H1 (cell line): ENCODE measurements around the gene TBX5. TPM values are rescaled to one million over a fixed set of nuclear protein-coding genes. Genes with fewer than 3 reads are reported as not detected.

ENCODE experiments used
- CTCF ChIA-PET: fragments of 300-600 bp; sonication (Branson Sonifier 250); formaldehyde crosslinking; loops from one replicate; lab custom pipeline; 2021; ENCODE audit not compliant: partially characterized antibody; lab: Charles Lee
- POLR2A ChIA-PET: fragments of 300-600 bp; sonication (Branson Sonifier 250); formaldehyde crosslinking; loops from one replicate; lab custom pipeline; 2021; ENCODE audit warnings: inconsistent platforms; ENCODE audit not compliant: partially characterized antibody; lab: Charles Lee
- DNase-seq, 2 experiments: peaks; one replicate each; pipeline versions ENCODE4 v3.0.0 to v3.0.0-alpha.2; 2010 to 2022; ENCODE audit warnings: low spot score in 2 of 2, low read depth in 1 of 2, mixed read lengths in 1 of 2
- FAIRE-seq: peaks from 2 replicates; lab custom pipeline; 2011; peaks lifted over from hg19 to GRCh38; lab: Jason Lieb, UNC
- H2AFZ ChIP-seq: 2 replicates; pipeline ENCODE4 v1.8.1; 2012; ENCODE audit warnings: low read length, inconsistent platforms
- H2AK5ac ChIP-seq: 2 replicates; pipeline ENCODE4 v1.6.1; 2013; ENCODE audit warnings: low read depth, low read length
- H2BK120ac ChIP-seq: replicated peaks from 2 replicates; pipeline ENCODE3; 2013; ENCODE audit warnings: low read depth, low read length, inconsistent platforms
- H2BK12ac ChIP-seq: 2 replicates; pipeline ENCODE4 v1.6.1; 2013; ENCODE audit warnings: low read depth, low read length
- H2BK15ac ChIP-seq: 2 replicates; pipeline ENCODE4 v1.6.1; 2013; ENCODE audit warnings: low read length
- H2BK20ac ChIP-seq: 2 replicates; pipeline ENCODE4 v1.6.1; 2013; ENCODE audit warnings: low read length
- H2BK5ac ChIP-seq: 2 replicates; pipeline ENCODE4 v1.6.1; 2013; ENCODE audit warnings: low read depth, low read length
- H3K14ac ChIP-seq: 2 replicates; pipeline ENCODE4 v1.6.1; 2013; ENCODE audit warnings: inconsistent platforms; ENCODE audit not compliant: insufficient read length
- H3K18ac ChIP-seq: 2 replicates; pipeline ENCODE4 v1.6.1; 2013; ENCODE audit warnings: low read length; ENCODE audit errors: extremely low read depth
- H3K23ac ChIP-seq: 2 replicates; pipeline ENCODE4 v1.6.1; 2013; ENCODE audit warnings: inconsistent platforms; ENCODE audit not compliant: insufficient read length
- H3K23me2 ChIP-seq: 2 replicates; pipeline ENCODE4 v1.6.1; 2013; ENCODE audit warnings: low read depth, low read length
- H3K27ac ChIP-seq: 2 replicates; pipeline ENCODE4 v1.6.1; 2011; ENCODE audit warnings: low read depth, low read length, inconsistent platforms
- H3K27me3 ChIP-seq, 4 experiments: replicated peaks in 1 of 4; 1 replicate in 1 of 4; 2 replicates in 3 of 4; pipeline versions ENCODE4 v1.6.1 to v1.8.1; 2011 to 2013; ENCODE audit warnings: low read length in 3 of 4, mild to moderate bottlenecking in 3 of 4, inconsistent platforms in 2 of 4, mixed read lengths in 2 of 4, moderate library complexity in 1 of 4; ENCODE audit not compliant: control insufficient read depth in 3 of 4, insufficient read depth in 3 of 4; ENCODE audit errors: extremely low read depth in 1 of 4
- H3K36me3 ChIP-seq, 4 experiments: 2 replicates each; pipeline versions ENCODE4 v1.6.1 to v1.8.1; 2011 to 2013; ENCODE audit warnings: mild to moderate bottlenecking in 4 of 4, low read length in 3 of 4, moderate library complexity in 2 of 4, control low read depth in 1 of 4, inconsistent platforms in 1 of 4; ENCODE audit not compliant: insufficient read depth in 4 of 4, control insufficient read depth in 2 of 4
- H3K4ac ChIP-seq: replicated peaks from 2 replicates; pipeline ENCODE3; 2013; ENCODE audit warnings: low read length, low read depth, mixed read lengths, inconsistent platforms; ENCODE audit not compliant: insufficient read length
- H3K4me1 ChIP-seq, 4 experiments: replicated peaks in 1 of 4; 1 replicate in 1 of 4; 2 replicates in 3 of 4; pipeline versions ENCODE4 v1.6.1 to v1.8.1; 2011 to 2013; ENCODE audit warnings: low read length in 3 of 4, inconsistent platforms in 2 of 4, mixed read lengths in 1 of 4; ENCODE audit not compliant: insufficient read depth in 4 of 4, control insufficient read depth in 3 of 4
- H3K4me2 ChIP-seq, 2 experiments: 2 replicates each; pipeline versions ENCODE4 v1.6.1 to v1.8.1; 2011 to 2013; ENCODE audit warnings: low read depth in 2 of 2, low read length in 2 of 2, control low read depth in 1 of 2, inconsistent platforms in 1 of 2, mild to moderate bottlenecking in 1 of 2; ENCODE audit not compliant: insufficient read depth in 1 of 2
- H3K4me3 ChIP-seq, 4 experiments: fragments of 200-600, 300-600 bp in 1 of 4; sonication (generic), shearing (Covaris generic), sonication (Bioruptor Twin) in 1 of 4; 2 replicates each; pipeline versions ENCODE4 v1.5.1 to v1.8.1; 2011 to 2016; ENCODE audit warnings: low read length in 4 of 4, low read depth in 3 of 4, control low read depth in 2 of 4, inconsistent platforms in 2 of 4, mild to moderate bottlenecking in 2 of 4, mixed read lengths in 1 of 4, moderate library complexity in 1 of 4; ENCODE audit not compliant: insufficient read depth in 2 of 4; ENCODE audit errors: extremely low read depth in 1 of 4
- H3K56ac ChIP-seq: replicated peaks from 2 replicates; pipeline ENCODE3; 2013; ENCODE audit warnings: low read depth, mild to moderate bottlenecking, mixed read lengths, low read length, inconsistent platforms; ENCODE audit not compliant: insufficient read length
- H3K79me1 ChIP-seq: 2 replicates; pipeline ENCODE4 v1.6.1; 2013; ENCODE audit warnings: low read depth, low read length, control low read depth
- H3K79me2 ChIP-seq, 2 experiments: 2 replicates each; pipeline versions ENCODE4 v1.6.1 to v1.8.1; 2012 to 2013; ENCODE audit warnings: low read length in 2 of 2, mild to moderate bottlenecking in 2 of 2, inconsistent platforms in 1 of 2; ENCODE audit not compliant: insufficient read depth in 2 of 2, control insufficient read depth in 1 of 2
- H3K9ac ChIP-seq, 4 experiments: replicated peaks in 1 of 4; 1 replicate in 1 of 4; 2 replicates in 3 of 4; pipeline versions ENCODE4 v1.6.1 to v1.8.1; 2011 to 2013; ENCODE audit warnings: low read depth in 3 of 4, low read length in 3 of 4, control low read depth in 2 of 4, mild to moderate bottlenecking in 2 of 4, moderate library complexity in 2 of 4, inconsistent platforms in 1 of 4; ENCODE audit errors: extremely low read depth in 1 of 4
- H3K9me3 ChIP-seq, 2 experiments: 2 replicates each; pipeline versions ENCODE4 v1.6.1 to v1.8.1; 2012 to 2013; ENCODE audit warnings: mild to moderate bottlenecking in 2 of 2, moderate library complexity in 2 of 2, control low read depth in 1 of 2, inconsistent platforms in 1 of 2, low read depth in 1 of 2, low read length in 1 of 2, mixed read lengths in 1 of 2; ENCODE audit not compliant: insufficient read depth in 2 of 2
- H4K20me1 ChIP-seq, 2 experiments: replicated peaks in 1 of 2; 2 replicates each; pipeline versions ENCODE3 to v1.8.1; 2011 to 2013; ENCODE audit warnings: inconsistent platforms in 2 of 2, low read length in 2 of 2, mild to moderate bottlenecking in 1 of 2; ENCODE audit not compliant: insufficient read depth in 2 of 2, control insufficient read depth in 1 of 2
- H4K5ac ChIP-seq: 2 replicates; pipeline ENCODE4 v1.6.1; 2013; ENCODE audit warnings: low read length, low read depth, mixed read lengths, inconsistent platforms; ENCODE audit not compliant: insufficient read length
- H4K8ac ChIP-seq: 2 replicates; pipeline ENCODE4 v1.8.0; 2013; ENCODE audit warnings: mild to moderate bottlenecking, moderate library complexity, low read length, inconsistent platforms; ENCODE audit not compliant: insufficient read depth; ENCODE audit errors: extremely low read depth
- H4K91ac ChIP-seq: replicated peaks from 2 replicates; pipeline ENCODE3; 2013; ENCODE audit warnings: low read length, mixed read lengths, inconsistent platforms; ENCODE audit not compliant: insufficient read length
- CHD2 ChIP-seq: IDR thresholded peaks from 2 replicates; pipeline ENCODE4 v1.6.1; 2012; ENCODE audit warnings: low read length, improper control_type of control experiment
- WGBS, 2 experiments: shearing (Covaris generic) in 1 of 2; methylation state at CpG; one replicate each; pipeline versions ENCODE4 v1.1.6 to v1.1.7; 2013 to 2015; ENCODE audit warnings: low lambda C conversion rate in 2 of 2, mixed read lengths in 2 of 2, inconsistent platforms in 1 of 2, low coverage in 1 of 2, missing lambda C conversion rate in 1 of 2; ENCODE audit not compliant: insufficient replicate concordance in 2 of 2, insufficient coverage in 1 of 2, insufficient read length in 1 of 2; ENCODE audit errors: extremely low coverage in 1 of 2, missing lambda C conversion rate in 1 of 2; 5-methylcytosine and 5-hydroxymethylcytosine counted together
- polyA plus RNA-seq, 7 experiments: library from polyadenylated mRNA; depleted of rRNA in 3 of 7; stranded (reverse) in 5 of 7; unstranded in 2 of 7; fragments of >200 nt in 5 of 7; fragments of 200-250 nt in 2 of 7; gene quantifications; 1 replicate in 5 of 7; 2 replicates in 1 of 7; 4 replicates in 1 of 7; pipeline versions ENCODE4 v1.2.1 to v1.2.3, GENCODE V29; 2011 to 2013; ENCODE audit warnings: missing spikeins in 2 of 7, mixed read lengths in 2 of 7
- total RNA-seq: library from RNA; stranded (reverse); fragmentation: NEBNext Ultra II Directional; extraction: Animal tissue kit (Norgen Biotek cat#: 25700); gene quantifications from 2 replicates; pipeline ENCODE4 v1.2.1, GENCODE V29; 2021

TBX5 gene
- total and polyA plus RNA-seq, 2 of the 8 experiments (the other 6 are each of a cell fraction or from before 2014, with no cell fraction given), result 0.05 TPM; not detected in 1

- H3K79me2 ChIP-seq, result no peaks in the 10 kb centered on the region; a peak in 1 of 4 replicates
- H3K27me3 ChIP-seq, result no peaks in the 10 kb centered on the region
- H2BK120ac ChIP-seq, result no peak overlapping the region
- H3K4me1 ChIP-seq, result no peaks in the 10 kb centered on the region
- 95% methylated on average over 4 of the region's 4 CpGs; no CpG with 5 or more reads in 1 of the 2 experiments for WGBS, 2 experiments
- no peak overlapping the region for H3K14ac ChIP-seq
- H3K4me3 ChIP-seq, result no peak overlapping the region
- no peak overlapping the region for H4K5ac ChIP-seq
- H3K18ac ChIP-seq, result no peak overlapping the region
- no peak overlapping the region for H2AFZ ChIP-seq
- H3K56ac ChIP-seq, result no peak overlapping the region
- H3K9ac ChIP-seq, result no peak overlapping the region
- FAIRE-seq (no peak), DNase-seq (no peak)
- ChIA-PET CTCF (interaction anchor here (0.9 to 3.9 kb wide), 10 partner anchors 10 to 85 kb away, joined by 3 to 18 read pairs (median 5); no protein-coding TSS in a partner anchor), POLR2A (interaction anchor here (2.1 kb wide), 1 partner anchor 10 kb away, joined by 4 read pairs; no protein-coding TSS in a partner anchor)
- H2AK5ac ChIP-seq, result no peak overlapping the region
- no peak overlapping the region for H2BK15ac ChIP-seq
- H3K79me1 ChIP-seq, result no peaks in the 10 kb centered on the region
- H2BK5ac ChIP-seq, result no peak overlapping the region
- H4K20me1 ChIP-seq, result no peaks in the 10 kb centered on the region
- H3K9me3 ChIP-seq, result no peaks in the 10 kb centered on the region
- H2BK12ac ChIP-seq, result no peak overlapping the region
- H4K8ac ChIP-seq, result no peak overlapping the region
- H4K91ac ChIP-seq, result no peak overlapping the region
- H3K4me2 ChIP-seq, result no peak overlapping the region
- peaks cover 2% of the 10 kb centered on the region for H3K23me2 ChIP-seq
- no peak overlapping the region for H3K27ac ChIP-seq
- H2BK20ac ChIP-seq, result no peak overlapping the region
- H3K36me3 ChIP-seq, result no peaks in the 10 kb centered on the region
- no peak overlapping the region for H3K4ac ChIP-seq
- no peak overlapping the region for H3K23ac ChIP-seq
- no peak for TF ChIP-seq CHD2
Measured at GRCh38 chr12:114311974-114312373, 94.0 kb downstream of the TBX5 start.
